Trophoblast cell (in vitro differentiated cells and primary cell): ENCODE measurements around the gene SIDT2.

Experiments used
- DNase-seq, 2 donors: peaks; one replicate each; pipeline ENCODE4 v3.0.0-alpha.2; 2016
- H2AFZ ChIP-seq: 2 replicates; pipeline ENCODE4 v1.6.1; 2013; ENCODE audit warnings: low read length, moderate library complexity, mild to moderate bottlenecking; ENCODE audit not compliant: insufficient read depth, poor library complexity
- H2AK5ac ChIP-seq: 2 replicates; pipeline ENCODE4 v1.6.1; 2013; ENCODE audit warnings: mild to moderate bottlenecking, low read length
- H2BK120ac ChIP-seq: 2 replicates; pipeline ENCODE4 v1.6.1; 2013; ENCODE audit warnings: low read length, mild to moderate bottlenecking, moderate library complexity; ENCODE audit not compliant: insufficient read depth, poor library complexity
- H2BK12ac ChIP-seq: 2 replicates; pipeline ENCODE4 v1.6.1; 2013; ENCODE audit warnings: mild to moderate bottlenecking, low read length, moderate library complexity
- H2BK5ac ChIP-seq: 2 replicates; pipeline ENCODE4 v1.6.1; 2013; ENCODE audit warnings: low read length, low read depth, moderate library complexity, mild to moderate bottlenecking; ENCODE audit not compliant: poor library complexity
- H3K14ac ChIP-seq: 2 replicates; pipeline ENCODE4 v1.6.1; 2013; ENCODE audit warnings: mild to moderate bottlenecking, low read length
- H3K18ac ChIP-seq: 2 replicates; pipeline ENCODE4 v1.6.1; 2013; ENCODE audit warnings: mild to moderate bottlenecking, low read length
- H3K23ac ChIP-seq: 2 replicates; pipeline ENCODE4 v1.6.1; 2013; ENCODE audit warnings: low read length
- H3K27ac ChIP-seq: 2 replicates; pipeline ENCODE4 v1.5.1; 2013; ENCODE audit warnings: low read depth, mild to moderate bottlenecking, inconsistent platforms, low read length, moderate library complexity
- H3K27me3 ChIP-seq: 2 replicates; pipeline ENCODE4 v1.6.1; 2013; ENCODE audit warnings: inconsistent platforms, mild to moderate bottlenecking, low read length, moderate library complexity; ENCODE audit not compliant: insufficient read depth
- H3K36me3 ChIP-seq, 2 experiments: 1 replicate in 1 of 2; 2 replicates in 1 of 2; pipeline ENCODE4 v1.6.1; 2013; ENCODE audit warnings: low read length in 2 of 2, mild to moderate bottlenecking in 2 of 2, moderate library complexity in 1 of 2; ENCODE audit not compliant: insufficient read depth in 2 of 2, control insufficient read depth in 1 of 2
- H3K4ac ChIP-seq: 2 replicates; pipeline ENCODE4 v1.6.1; 2013; ENCODE audit warnings: low read depth, mild to moderate bottlenecking, low read length, moderate library complexity
- H3K4me1 ChIP-seq, 2 experiments: 1 replicate in 1 of 2; 2 replicates in 1 of 2; pipeline ENCODE4 v1.6.1; 2013; ENCODE audit warnings: low read length in 2 of 2, mild to moderate bottlenecking in 2 of 2, moderate library complexity in 1 of 2; ENCODE audit not compliant: insufficient read depth in 2 of 2, control insufficient read depth in 1 of 2
- H3K4me2 ChIP-seq: 2 replicates; pipeline ENCODE4 v1.6.1; 2013; ENCODE audit warnings: inconsistent platforms, mild to moderate bottlenecking, low read length, moderate library complexity
- H3K4me3 ChIP-seq: 2 replicates; pipeline ENCODE4 v1.5.1; 2013; ENCODE audit warnings: mild to moderate bottlenecking, low read depth, low read length, inconsistent platforms
- H3K79me1 ChIP-seq: one replicate; pipeline ENCODE4 v1.6.1; 2013; ENCODE audit warnings: low read length
- H3K79me2 ChIP-seq: 2 replicates; pipeline ENCODE4 v1.6.1; 2013; ENCODE audit warnings: low read length, mild to moderate bottlenecking; ENCODE audit not compliant: control insufficient read depth, insufficient read depth, poor library complexity
- H3K9ac ChIP-seq: 2 replicates; pipeline ENCODE4 v1.6.1; 2013; ENCODE audit warnings: mild to moderate bottlenecking, low read length
- H3K9me3 ChIP-seq: 2 replicates; pipeline ENCODE4 v1.6.1; 2013; ENCODE audit warnings: low read depth, mild to moderate bottlenecking, control low read depth, inconsistent platforms, low read length; ENCODE audit not compliant: insufficient read depth
- H4K12ac ChIP-seq: 2 replicates; pipeline ENCODE4 v1.6.1; 2013; ENCODE audit warnings: low read depth, mild to moderate bottlenecking, low read length, moderate library complexity
- H4K8ac ChIP-seq: 2 replicates; pipeline ENCODE4 v1.6.1; 2013; ENCODE audit warnings: low read depth, mild to moderate bottlenecking, low read length, moderate library complexity
- H4K91ac ChIP-seq: one replicate; pipeline ENCODE4 v1.6.1; 2013; ENCODE audit warnings: low read depth, mild to moderate bottlenecking, low read length, moderate library complexity
- WGBS: extraction: QIAGEN DNeasy Blood & Tissue Kit; methylation state at CpG from one replicate; pipeline ENCODE4 v1.1.7; 2013; ENCODE audit warnings: missing lambda C conversion rate; ENCODE audit not compliant: insufficient read length, insufficient coverage; ENCODE audit errors: extremely low coverage; 5-methylcytosine and 5-hydroxymethylcytosine counted together

SIDT2 gene

GRCh38 chr11:117154468-117154867, 24.1 kb upstream of the SIDT2 start:
- Histone ChIP-seq H3K4me2 (no peak overlapping the region), H3K9me3 (no peaks in the 10 kb centered on the region), H2BK5ac (no peak overlapping the region), H4K91ac (no peak overlapping the region), H3K4me1 (no peaks in the 10 kb centered on the region), H3K18ac (no peak overlapping the region), H3K14ac (no peak overlapping the region), H4K12ac (no peak overlapping the region), H3K79me2 (peaks cover 2% of the 10 kb centered on the region), H2BK12ac (no peak overlapping the region), H2AK5ac (no peak overlapping the region), H3K27ac (no peak overlapping the region), H3K4me3 (no peak overlapping the region), H3K4ac (peak overlapping the region; percentile 47), H2BK120ac (no peak overlapping the region), H2AFZ (no peak overlapping the region), H3K23ac (no peak overlapping the region), H3K36me3 (peaks cover 19 to 27% of the 10 kb centered on the region in 2 experiments), H4K8ac (no peak overlapping the region), H3K9ac (no peak overlapping the region), H3K27me3 (no peaks in the 10 kb centered on the region), H3K79me1 (no peaks in the 10 kb centered on the region)
- DNase-seq: no peak
- WGBS: no CpG with 5 or more reads among the region's 5 CpGs

- H4K91ac ChIP-seq: no peak overlapping the region
- DNase-seq: no peak
These were observed 21.0 kb upstream of the SIDT2 start for GRCh38 chr11:117157507-117157906.

DNA sequence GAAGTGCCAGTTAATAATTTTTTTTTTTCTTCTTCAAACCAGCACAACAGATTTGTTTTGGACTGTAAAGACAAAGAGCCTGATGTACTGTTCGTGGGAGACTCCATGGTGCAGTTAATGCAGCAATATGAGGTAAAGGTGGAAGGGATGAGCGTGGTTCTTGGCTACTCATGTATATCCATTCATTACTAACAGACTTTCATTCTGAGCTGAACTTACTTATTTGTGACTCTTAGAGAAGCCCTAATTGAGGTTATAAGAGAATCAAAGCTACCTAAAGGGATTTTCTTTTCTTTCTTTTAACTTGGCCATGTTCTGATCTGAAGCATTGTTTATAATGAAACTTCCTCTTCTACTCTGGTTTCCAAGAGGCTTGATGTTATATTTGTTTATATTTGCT, 18.7 kb upstream of the SIDT2 start:
- H3K4me3 ChIP-seq: no peak overlapping the region
- no peak overlapping the region for H2BK12ac ChIP-seq
- H3K23ac ChIP-seq: no peak overlapping the region
- no peak overlapping the region for H4K91ac ChIP-seq
- H3K9ac ChIP-seq: no peak overlapping the region
- H4K8ac ChIP-seq: no peak overlapping the region
- H3K4ac ChIP-seq: no peak overlapping the region
- H3K4me2 ChIP-seq: no peak overlapping the region
- WGBS: no CpG with 5 or more reads among the region's 2 CpGs
- peaks cover 34 to 40% of the 10 kb centered on the region in 2 experiments for H3K36me3 ChIP-seq
- no peaks in the 10 kb centered on the region for H3K79me1 ChIP-seq
- H3K14ac ChIP-seq: no peak overlapping the region
- no peaks in the 10 kb centered on the region for H3K27me3 ChIP-seq
- H3K18ac ChIP-seq: no peak overlapping the region
- H2BK5ac ChIP-seq: no peak overlapping the region
- H4K12ac ChIP-seq: no peak overlapping the region
- no peak overlapping the region for H2AK5ac ChIP-seq
- H3K27ac ChIP-seq: no peak overlapping the region
- no peaks in the 10 kb centered on the region for H3K79me2 ChIP-seq
- DNase-seq: no peak
- H3K9me3 ChIP-seq: no peaks in the 10 kb centered on the region
- H2BK120ac ChIP-seq: no peak overlapping the region
- no peaks in the 10 kb centered on the region for H3K4me1 ChIP-seq
- no peak overlapping the region for H2AFZ ChIP-seq

More at GRCh38 chr11:117157507-117157906, 21.0 kb upstream of the SIDT2 start:
- Histone ChIP-seq H3K14ac (no peak overlapping the region), H2AFZ (no peak overlapping the region), H3K4me2 (no peak overlapping the region), H3K4me3 (no peak overlapping the region), H3K9me3 (no peaks in the 10 kb centered on the region), H2BK12ac (no peak overlapping the region), H2AK5ac (no peak overlapping the region), H3K18ac (no peak overlapping the region), H3K4me1 (no peaks in the 10 kb centered on the region), H2BK5ac (no peak overlapping the region), H3K9ac (no peak overlapping the region), H3K4ac (no peak overlapping the region), H3K23ac (no peak overlapping the region), H3K79me1 (no peaks in the 10 kb centered on the region), H3K27me3 (no peaks in the 10 kb centered on the region), H2BK120ac (no peak overlapping the region), H3K79me2 (no peaks in the 10 kb centered on the region), H4K8ac (no peak overlapping the region), H3K36me3 (peaks cover 33 to 34% of the 10 kb centered on the region in 2 experiments), H3K27ac (no peak overlapping the region), H4K12ac (no peak overlapping the region)
- no CpG with 5 or more reads among the region's 2 CpGs for WGBS

- H3K27me3 ChIP-seq: no peaks in the 10 kb centered on the region
- no peaks in the 10 kb centered on the region for H3K9me3 ChIP-seq
- H4K12ac ChIP-seq: no peak overlapping the region
- no peak overlapping the region for H2AK5ac ChIP-seq
- H3K27ac ChIP-seq: no peak overlapping the region
- DNase-seq: no peak
- no peaks in the 10 kb centered on the region for H3K79me1 ChIP-seq
- H3K4ac ChIP-seq: no peak overlapping the region
- no peak overlapping the region for H3K23ac ChIP-seq
- no peak overlapping the region for H2AFZ ChIP-seq
- H4K8ac ChIP-seq: no peak overlapping the region
- no peak overlapping the region for H3K18ac ChIP-seq
- H3K14ac ChIP-seq: no peak overlapping the region
- no peaks in the 10 kb centered on the region for H3K4me1 ChIP-seq
- H3K36me3 ChIP-seq: peaks cover 36 to 41% of the 10 kb centered on the region in 2 experiments
- no peak overlapping the region for H3K4me2 ChIP-seq
- no peak overlapping the region for H2BK12ac ChIP-seq
- no peak overlapping the region for H2BK5ac ChIP-seq
- H3K4me3 ChIP-seq: no peak overlapping the region
- H2BK120ac ChIP-seq: no peak overlapping the region
- no peak overlapping the region for H4K91ac ChIP-seq
- no peaks in the 10 kb centered on the region for H3K79me2 ChIP-seq
- WGBS: no CpG with 5 or more reads among the region's 2 CpGs
- no peak overlapping the region for H3K9ac ChIP-seq
These were observed 17.7 kb upstream of the SIDT2 start for GRCh38 chr11:117160826-117161225.
